Measurements from ENCODE around the gene SH3PXD2A.

GRCh38 chr10:103630156-103630555 is 225.2 kb downstream of the SH3PXD2A start:
- no peak for TF ChIP-seq CTCF (IDR thresholded peaks at IDR 0.05)
- TF ChIP-seq POLR2A (IDR thresholded peaks at IDR 0.05), result no peak
- TF ChIP-seq EP300 (IDR thresholded peaks at IDR 0.05), result no peak
